GM19463 (cell line): ENCODE data around the gene TMEM106C.

Experiments used
- ATAC-seq: cut with Tn5 transposase; IDR thresholded peaks from one replicate; pipeline ENCODE4 v1.9.1; 2021; ENCODE audit warnings: mild to moderate bottlenecking, moderate library complexity; ENCODE audit not compliant: unreplicated experiment

TMEM106C gene

GRCh38 chr12:47963340-47964040 is at the start of gene TMEM106C:
TMEM106C (plus strand) TSS chr12:47963596; CDS start chr12:47964237, 641 bp downstream.
- peak; percentile 93 for ATAC-seq

- no peak for ATAC-seq
Measured at GRCh38 chr12:47920913-47921312, 42.5 kb upstream of the TMEM106C start.

- no peak for ATAC-seq
Measured at GRCh38 chr12:47921907-47922306, 41.5 kb upstream of the TMEM106C start.

GRCh38 chr12:47927346-47927745 is 36.0 kb upstream of the TMEM106C start:
- no peak for ATAC-seq

- ATAC-seq, result no peak
Measured at GRCh38 chr12:47930634-47931033, 32.8 kb upstream of the TMEM106C start.

- no peak for ATAC-seq
Measured at GRCh38 chr12:47931187-47931586, 32.2 kb upstream of the TMEM106C start.

GRCh38 chr12:47935184-47935583 is 28.2 kb upstream of the TMEM106C start:
- no peak for ATAC-seq

GRCh38 chr12:47938093-47938492 is 25.3 kb upstream of the TMEM106C start:
- ATAC-seq, result no peak

- ATAC-seq, result no peak
Measured at GRCh38 chr12:47938594-47938993, 24.8 kb upstream of the TMEM106C start.

- no peak for ATAC-seq
Measured at GRCh38 chr12:47939009-47939601, 24.3 kb upstream of the TMEM106C start.

- no peak for ATAC-seq
Measured at GRCh38 chr12:47940773-47941474, 22.5 kb upstream of the TMEM106C start.

GRCh38 chr12:47941475-47941780 is 22.0 kb upstream of the TMEM106C start:
- no peak for ATAC-seq

- no peak for ATAC-seq
Measured at GRCh38 chr12:47941871-47942613, 21.4 kb upstream of the TMEM106C start.

- no peak for ATAC-seq
Measured at GRCh38 chr12:47942614-47943225, 20.7 kb upstream of the TMEM106C start.

- no peak for ATAC-seq
Measured at GRCh38 chr12:47943623-47944340, 19.6 kb upstream of the TMEM106C start.

- no peak for ATAC-seq
Measured at GRCh38 chr12:47944685-47945340, 18.6 kb upstream of the TMEM106C start.

- ATAC-seq, result no peak
Measured at GRCh38 chr12:47945341-47945728, 18.1 kb upstream of the TMEM106C start.

- no peak for ATAC-seq
Measured at GRCh38 chr12:47946413-47947323, 16.7 kb upstream of the TMEM106C start.

- no peak for ATAC-seq
Measured at GRCh38 chr12:47947341-47947740, 16.1 kb upstream of the TMEM106C start.
